Inferior parietal cortex (tissue), 1 donor: ENCODE data around the gene WDR11.
"Not testable (repeated sequence)": the region's sequence is repeated elsewhere in the genome, so short reads cannot be mapped to it uniquely, and the experiment has no call there.

Source experiments
- DNase-seq: peaks from one replicate; pipeline ENCODE4 v3.0.0-alpha.2; 2016; ENCODE audit errors: extremely low spot score

Gene WDR11

GRCh38 chr10:120861178-120861855, 10.2 kb downstream of the WDR11 start:
- no peak for DNase-seq

GRCh38 chr10:120873741-120874140, 22.6 kb downstream of the WDR11 start:
- DNase-seq, result no peak

- DNase-seq, result no peak
These were observed 31.9 kb downstream of the WDR11 start for GRCh38 chr10:120883071-120883470.

- no peak for DNase-seq
These were observed 36.3 kb downstream of the WDR11 start for GRCh38 chr10:120887482-120887881.

- DNase-seq, result no peak
These were observed 40.2 kb downstream of the WDR11 start for GRCh38 chr10:120891365-120891764.

- no peak for DNase-seq
These were observed 43.4 kb downstream of the WDR11 start for GRCh38 chr10:120894556-120894955.

- DNase-seq, result no peak
These were observed 46.2 kb downstream of the WDR11 start for GRCh38 chr10:120897343-120897742.

GRCh38 chr10:120905268-120905667, 54.1 kb downstream of the WDR11 start:
- no peak for DNase-seq

- no peak for DNase-seq
These were observed 66.5 kb downstream of the WDR11 start for GRCh38 chr10:120917521-120918250.

GRCh38 chr10:120923886-120924285, 72.7 kb downstream of the WDR11 start:
- not testable (repeated sequence) for DNase-seq

GRCh38 chr10:120926611-120927010, 75.4 kb downstream of the WDR11 start:
- no peak for DNase-seq

- no peak for DNase-seq
These were observed 76.2 kb downstream of the WDR11 start for GRCh38 chr10:120927352-120927751.

- no peak for DNase-seq
These were observed 78.0 kb downstream of the WDR11 start for GRCh38 chr10:120929166-120929565.

GRCh38 chr10:120931423-120931822, 80.3 kb downstream of the WDR11 start:
- DNase-seq, result no peak

GRCh38 chr10:120931999-120932398, 80.8 kb downstream of the WDR11 start:
- DNase-seq, result no peak

- DNase-seq, result no peak
These were observed 87.7 kb downstream of the WDR11 start for GRCh38 chr10:120938822-120939221.

GRCh38 chr10:120940299-120940900, 89.2 kb downstream of the WDR11 start:
- DNase-seq, result no peak

- DNase-seq, result no peak
These were observed 90.3 kb downstream of the WDR11 start for GRCh38 chr10:120941501-120941900.

- DNase-seq, result peak; percentile 91
These were observed 91.7 kb downstream of the WDR11 start for GRCh38 chr10:120942806-120943413.

- no peak for DNase-seq
These were observed 92.4 kb downstream of the WDR11 start for GRCh38 chr10:120943542-120943941.

GRCh38 chr10:120944586-120945125, 93.5 kb downstream of the WDR11 start:
- DNase-seq, result no peak

- DNase-seq, result no peak
These were observed 94.0 kb downstream of the WDR11 start for GRCh38 chr10:120945182-120945581.
